HG03378 (cell line): ENCODE measurements around the gene KSR2.
"Not testable (repeated sequence)": the region's sequence is repeated elsewhere in the genome, so short reads cannot be mapped to it uniquely, and the experiment has no call there.

ENCODE experiments used
- ATAC-seq: cut with Tn5 transposase; IDR thresholded peaks from one replicate; pipeline ENCODE4 v1.9.1; 2021; ENCODE audit warnings: mild to moderate bottlenecking, moderate library complexity; ENCODE audit not compliant: unreplicated experiment

KSR2 gene

GRCh38 chr12:117768860-117769259, 199.9 kb downstream of the KSR2 start:
- no peak for ATAC-seq

DNA sequence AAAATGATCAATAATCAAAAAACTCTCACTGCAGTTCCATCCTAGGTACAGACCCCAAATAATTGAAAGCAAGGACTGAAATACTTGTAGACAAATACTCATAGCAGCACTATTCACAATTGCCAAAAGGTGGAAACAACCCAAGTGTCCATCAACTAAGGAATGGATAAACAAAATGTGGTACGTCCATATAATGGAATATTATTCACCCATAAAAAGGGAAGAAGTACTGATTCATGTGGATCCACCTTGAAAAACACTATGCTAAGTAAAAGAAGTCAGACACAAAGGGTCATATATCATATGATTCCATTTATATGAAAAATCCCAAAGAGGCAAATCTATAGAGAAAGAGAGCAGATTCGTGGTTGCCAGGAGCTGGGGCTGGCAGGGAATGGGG, 202.8 kb downstream of the KSR2 start:
- no peak for ATAC-seq

- no peak for ATAC-seq
Observed at GRCh38 chr12:117762143-117762542, 206.6 kb downstream of the KSR2 start.

- no peak for ATAC-seq
Observed at GRCh38 chr12:117761528-117762100, 207.2 kb downstream of the KSR2 start.

DNA sequence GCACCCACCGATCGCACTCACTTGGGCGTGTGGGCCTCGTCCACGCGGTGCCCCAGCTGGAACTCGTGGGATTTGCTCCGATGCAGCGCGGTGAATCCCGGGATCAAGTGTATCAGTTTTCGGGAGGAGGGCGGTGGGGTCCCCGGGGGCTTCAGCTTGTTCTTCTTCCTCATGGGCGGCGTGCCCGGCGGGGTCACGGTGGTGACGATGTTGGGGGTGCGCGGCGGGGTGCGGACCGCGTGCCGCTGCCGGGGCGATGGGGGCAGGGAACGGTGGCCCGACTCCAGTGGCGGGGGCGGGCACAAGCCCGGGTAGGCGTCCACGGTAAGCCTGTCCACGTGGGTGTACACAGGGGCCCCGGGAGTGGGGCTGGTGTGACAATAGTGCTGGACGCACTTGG, 207.8 kb downstream of the KSR2 start:
- no peak for ATAC-seq

- ATAC-seq: no peak
Observed at GRCh38 chr12:117750657-117751056, 218.1 kb downstream of the KSR2 start.

GRCh38 chr12:117749431-117749830, 219.4 kb downstream of the KSR2 start:
- ATAC-seq: no peak

- not testable (repeated sequence) for ATAC-seq
Observed at GRCh38 chr12:117746358-117746757, 222.4 kb downstream of the KSR2 start.

GRCh38 chr12:117744418-117744817, 224.4 kb downstream of the KSR2 start:
- ATAC-seq: no peak

- ATAC-seq: no peak
Observed at GRCh38 chr12:117743761-117744160, 225.0 kb downstream of the KSR2 start.

GRCh38 chr12:117742721-117743120, 226.1 kb downstream of the KSR2 start:
- ATAC-seq: no peak

- no peak for ATAC-seq
Observed at GRCh38 chr12:117738233-117738632, 230.6 kb downstream of the KSR2 start.

DNA sequence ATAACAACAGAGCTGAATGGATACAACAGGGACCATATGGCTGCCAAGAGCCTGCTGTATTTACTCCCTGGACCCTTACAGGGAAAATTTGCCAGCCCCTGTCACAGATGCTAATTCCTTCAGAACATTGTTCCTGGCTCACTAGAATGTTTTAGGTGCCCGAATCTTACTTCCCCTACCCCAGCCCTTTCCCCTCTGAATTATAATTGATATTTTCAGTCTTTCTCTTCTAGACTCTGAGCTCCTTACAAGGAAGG, 235.3 kb downstream of the KSR2 start:
- ATAC-seq: no peak

GRCh38 chr12:117732761-117733548, 235.8 kb downstream of the KSR2 start:
- ATAC-seq: no peak

- ATAC-seq: not testable (repeated sequence)
Observed at GRCh38 chr12:117731131-117731530, 237.7 kb downstream of the KSR2 start.

DNA sequence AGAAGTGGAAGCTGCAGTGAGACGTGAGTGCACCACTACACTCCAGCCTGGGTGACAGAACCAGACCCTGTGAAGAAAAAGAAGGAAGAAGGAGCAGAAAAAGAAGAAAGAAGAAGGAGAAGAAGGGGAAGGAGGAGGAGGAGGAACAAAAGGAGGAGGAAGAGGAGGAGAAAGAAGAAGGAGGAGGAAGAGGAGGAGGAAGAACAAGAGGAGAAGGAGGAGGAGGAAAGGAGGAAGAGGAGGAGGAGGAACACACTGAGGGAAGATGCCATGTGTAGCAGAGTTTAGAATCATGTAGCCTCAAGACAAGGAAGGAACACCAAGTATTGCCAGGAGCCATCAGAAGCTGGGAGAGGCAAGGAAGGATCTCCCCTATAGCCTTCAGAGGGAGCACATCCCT, 241.5 kb downstream of the KSR2 start:
- ATAC-seq: no peak

- no peak for ATAC-seq
Observed at GRCh38 chr12:117724543-117724942, 244.2 kb downstream of the KSR2 start.

- no peak for ATAC-seq
Observed at GRCh38 chr12:117718559-117718958, 250.2 kb downstream of the KSR2 start.

DNA sequence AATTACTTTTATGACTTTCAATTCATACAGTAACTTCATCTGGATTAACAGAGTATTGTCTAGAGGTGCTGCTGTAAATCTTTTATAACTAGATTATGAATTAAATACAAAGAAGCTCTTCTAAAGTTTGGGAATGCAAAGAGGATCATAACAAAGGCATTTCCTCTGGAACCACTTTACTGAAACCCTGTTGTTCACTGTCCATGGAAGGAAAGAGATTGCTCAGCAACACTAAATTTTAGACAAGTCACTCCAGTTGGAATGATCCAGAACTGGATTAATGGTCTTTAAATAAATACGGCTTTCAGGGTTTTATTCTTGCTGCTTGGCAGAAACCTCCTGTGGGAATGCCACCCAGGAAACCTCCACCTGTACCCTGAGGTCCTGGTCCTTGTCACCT, 250.6 kb downstream of the KSR2 start:
- ATAC-seq: no peak

DNA sequence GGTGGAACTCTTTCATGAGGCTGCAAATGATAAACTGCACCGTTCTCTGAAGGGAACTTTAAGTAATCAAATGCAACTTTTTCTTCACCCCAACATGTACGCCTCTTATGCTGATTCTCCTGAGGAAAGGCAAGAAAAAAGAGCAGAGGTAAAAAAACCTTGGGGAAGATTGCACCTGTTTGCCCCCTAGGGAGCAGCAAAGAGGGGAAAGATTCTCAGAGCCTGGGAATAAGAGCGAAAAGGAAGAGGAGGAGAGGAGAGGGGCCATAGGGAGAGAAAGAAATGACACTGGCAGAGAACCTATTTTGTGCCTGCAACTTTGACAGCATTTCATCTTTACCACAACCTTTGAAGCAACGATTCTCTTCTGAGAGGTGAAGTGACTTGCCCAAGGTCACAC, 254.6 kb downstream of the KSR2 start:
- no peak for ATAC-seq

GRCh38 chr12:117710121-117710520, 258.7 kb downstream of the KSR2 start:
- no peak for ATAC-seq

DNA sequence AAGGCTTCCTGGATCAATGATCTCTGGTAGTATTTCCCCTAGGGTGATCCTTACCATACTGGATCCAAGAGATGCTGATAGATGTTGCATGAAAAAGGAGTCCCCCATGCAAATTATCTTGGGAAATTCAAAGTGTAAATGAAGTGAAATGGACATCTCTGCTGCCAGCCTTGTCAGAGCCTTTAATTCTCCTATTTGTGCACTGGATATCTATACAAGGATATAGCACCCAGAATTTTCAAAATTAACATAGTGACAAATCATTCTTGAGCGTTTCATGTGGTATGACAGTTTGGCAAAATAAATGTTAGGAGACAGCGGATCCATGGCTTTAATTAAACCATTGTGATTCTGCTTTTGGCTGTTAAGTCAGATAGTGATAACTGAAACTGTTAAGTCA, 260.9 kb downstream of the KSR2 start:
- ATAC-seq: no peak

DNA sequence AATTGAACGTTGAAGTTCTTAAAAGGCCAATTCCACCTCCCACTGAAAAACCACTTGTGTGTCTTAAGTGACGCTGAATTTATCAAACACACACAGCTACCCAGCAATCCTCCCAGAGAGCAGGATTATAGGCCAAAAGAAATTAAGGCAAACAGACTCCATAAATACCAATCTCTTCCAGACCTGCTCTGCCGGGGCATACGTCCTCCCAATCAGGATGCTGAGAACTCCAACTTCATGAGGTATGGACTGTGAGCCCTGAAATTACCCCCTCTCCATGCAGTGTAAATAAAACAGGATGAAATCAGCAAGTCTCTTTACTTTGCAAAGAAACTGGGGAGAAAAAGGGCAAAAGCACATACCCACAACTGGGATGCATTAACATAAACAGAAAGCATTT, 265.2 kb downstream of the KSR2 start:
- ATAC-seq: no peak
